Effector CD8-positive, alpha-beta T cell (primary cell): Measurements from ENCODE around the gene KIFAP3.
"Not testable (repeated sequence)": the region's sequence is repeated elsewhere in the genome, so short reads cannot be mapped to it uniquely, and the experiment has no call there.

Source experiments
- DNase-seq: peaks from one replicate; lab custom pipeline; 2025; lab: John Stamatoyannopoulos, UW

Gene KIFAP3

DNA sequence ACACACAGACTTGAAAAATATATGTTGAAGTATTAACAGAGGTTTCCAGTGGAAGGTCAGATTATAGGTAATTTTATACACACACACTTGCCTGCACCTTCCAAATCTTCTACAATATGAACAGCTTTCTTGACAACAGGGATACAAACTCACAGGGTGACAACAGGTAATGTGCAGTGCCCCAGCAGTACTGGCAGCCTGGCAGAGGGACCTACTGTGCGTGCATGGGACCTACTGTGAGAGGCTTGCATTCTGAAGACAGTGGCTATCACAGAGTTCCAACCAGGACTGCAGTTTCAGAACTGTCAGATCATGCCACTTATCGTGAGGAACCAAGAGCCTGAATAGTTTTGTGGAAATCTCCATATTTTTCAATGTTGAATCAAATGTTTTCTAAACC, 184.6 kb downstream of the KIFAP3 start:
- DNase-seq: no peak

DNA sequence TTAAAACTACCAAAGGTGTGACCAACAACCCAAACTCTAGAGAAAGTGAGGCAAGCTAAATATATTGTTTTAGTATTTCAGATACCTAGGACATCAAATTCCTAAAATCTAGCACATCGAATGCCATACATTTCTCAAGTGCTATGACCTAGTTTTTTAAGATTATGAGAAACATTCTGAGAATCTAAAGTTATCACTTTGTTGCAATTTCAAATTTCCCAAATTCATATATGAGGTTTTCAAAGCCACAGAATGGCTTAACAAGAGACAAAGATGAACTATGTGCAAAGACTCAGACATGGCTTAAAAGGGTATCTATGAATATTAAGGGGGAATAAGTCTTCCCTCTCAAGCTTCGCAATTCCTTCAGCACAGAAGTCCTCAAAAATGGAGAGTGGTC, 187.6 kb downstream of the KIFAP3 start:
- DNase-seq: no peak

GRCh38 chr1:169886422-169886821, 188.1 kb downstream of the KIFAP3 start:
- no peak for DNase-seq

GRCh38 chr1:169885207-169885606, 189.3 kb downstream of the KIFAP3 start:
- no peak for DNase-seq

DNA sequence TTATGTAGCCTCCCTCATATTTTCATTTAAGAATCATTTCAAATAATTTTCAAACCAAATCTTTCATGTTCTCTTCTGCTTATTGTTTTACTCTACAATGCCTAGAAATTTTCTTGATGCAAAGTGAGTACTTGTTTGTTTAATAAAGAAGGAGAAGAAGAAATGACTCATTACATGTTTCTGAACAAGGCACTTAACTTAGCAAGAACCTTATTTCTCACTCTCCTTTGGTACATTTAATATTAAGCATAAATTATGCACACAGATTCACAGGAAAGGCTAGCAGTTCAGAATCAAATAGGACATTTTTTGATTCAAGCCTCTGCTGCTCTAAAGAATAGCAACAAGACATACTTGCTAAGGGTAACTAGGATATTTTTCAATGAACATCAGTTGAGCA, 189.9 kb downstream of the KIFAP3 start:
- DNase-seq: no peak

- no peak for DNase-seq
Measured at GRCh38 chr1:169882039-169882511, 192.4 kb downstream of the KIFAP3 start.

GRCh38 chr1:169879034-169879840, 195.3 kb downstream of the KIFAP3 start:
- DNase-seq: no peak

GRCh38 chr1:169878498-169878897, 196.0 kb downstream of the KIFAP3 start:
- no peak for DNase-seq

DNA sequence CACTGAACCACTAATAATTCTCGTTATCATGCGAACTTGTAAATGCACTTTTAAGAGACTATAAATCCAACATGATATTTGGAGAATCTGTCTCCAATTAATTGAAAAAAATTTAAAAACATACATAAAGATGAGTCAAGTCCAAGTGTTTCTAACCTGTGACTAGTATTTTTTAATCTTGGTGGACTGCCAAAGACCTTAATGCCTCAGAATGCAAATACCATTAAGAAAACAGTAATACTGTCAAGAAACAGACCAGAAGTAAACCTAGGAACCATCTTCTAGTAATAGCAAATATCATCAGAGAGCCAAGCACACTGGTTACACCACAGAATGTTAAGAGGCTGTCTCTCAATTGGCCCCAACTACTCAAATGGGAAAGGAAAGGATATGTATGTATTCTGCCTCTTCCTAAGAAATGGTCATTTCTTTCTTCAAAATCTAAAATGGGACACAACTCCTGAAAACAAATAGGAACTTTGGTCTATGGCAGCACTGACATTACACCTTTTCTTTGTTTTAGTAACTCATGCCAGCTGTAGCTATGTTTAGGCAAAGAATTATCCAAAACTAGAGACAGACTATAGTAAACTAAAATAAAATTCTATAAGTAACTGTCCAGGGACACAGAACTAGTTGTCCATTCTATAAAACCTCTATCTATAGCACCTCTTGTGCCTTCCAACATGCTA, 196.5 kb downstream of the KIFAP3 start:
- no peak for DNase-seq

DNA sequence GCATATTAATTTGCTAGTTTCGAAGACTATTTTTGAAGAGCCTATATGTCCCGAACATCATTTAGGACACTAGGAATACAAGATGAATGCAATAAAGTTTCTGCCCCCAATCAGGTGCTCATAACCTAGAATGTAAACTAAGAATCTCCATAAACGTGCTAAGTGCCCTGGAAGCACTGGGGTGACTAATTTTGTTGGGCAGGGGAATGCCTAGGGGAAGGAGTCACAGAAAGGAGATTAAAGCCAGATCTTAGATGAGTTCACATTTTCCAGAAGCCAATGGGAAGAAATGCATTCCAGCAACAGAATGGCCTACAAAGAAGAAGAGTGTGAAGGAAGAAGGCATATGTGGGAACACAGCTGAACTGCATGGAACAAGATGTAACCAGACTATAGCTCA, 200.3 kb downstream of the KIFAP3 start:
- no peak for DNase-seq

GRCh38 chr1:169873582-169874199, 200.8 kb downstream of the KIFAP3 start:
- no peak for DNase-seq

- DNase-seq: no peak
Measured at GRCh38 chr1:169872906-169873305, 201.6 kb downstream of the KIFAP3 start.

GRCh38 chr1:169871988-169872387, 202.5 kb downstream of the KIFAP3 start:
- DNase-seq: not testable (repeated sequence)
